Measurements from ENCODE around the gene NR3C2. TPM values are rescaled to one million over a fixed set of nuclear protein-coding genes. Genes with fewer than 3 reads are reported as not detected.
"Not testable (repeated sequence)": the region's sequence is repeated elsewhere in the genome, so short reads cannot be mapped to it uniquely, and the experiment has no call there.

NR3C2 gene
- total and polyA plus RNA-seq, 8 donors = 2.0 to 36.4 (median 16.9) TPM

GRCh38 chr4:148090029-148090428, 352.2 kb downstream of the NR3C2 start:
- 88 to 93% (median 92%) methylated on average over 6 of the region's 6 CpGs for WGBS, 5 donors
- no peak for DNase-seq
- H3K27me3 ChIP-seq = no peaks in the 10 kb centered on the region
- H3K36me3 ChIP-seq = peaks cover 0 to 12% (median 2%) of the 10 kb centered on the region in 4 donors
- no peak overlapping the region for H3K4me3 ChIP-seq
- H3K4me1 ChIP-seq = no peaks in the 10 kb centered on the region
- TF ChIP-seq, protein P1, sequence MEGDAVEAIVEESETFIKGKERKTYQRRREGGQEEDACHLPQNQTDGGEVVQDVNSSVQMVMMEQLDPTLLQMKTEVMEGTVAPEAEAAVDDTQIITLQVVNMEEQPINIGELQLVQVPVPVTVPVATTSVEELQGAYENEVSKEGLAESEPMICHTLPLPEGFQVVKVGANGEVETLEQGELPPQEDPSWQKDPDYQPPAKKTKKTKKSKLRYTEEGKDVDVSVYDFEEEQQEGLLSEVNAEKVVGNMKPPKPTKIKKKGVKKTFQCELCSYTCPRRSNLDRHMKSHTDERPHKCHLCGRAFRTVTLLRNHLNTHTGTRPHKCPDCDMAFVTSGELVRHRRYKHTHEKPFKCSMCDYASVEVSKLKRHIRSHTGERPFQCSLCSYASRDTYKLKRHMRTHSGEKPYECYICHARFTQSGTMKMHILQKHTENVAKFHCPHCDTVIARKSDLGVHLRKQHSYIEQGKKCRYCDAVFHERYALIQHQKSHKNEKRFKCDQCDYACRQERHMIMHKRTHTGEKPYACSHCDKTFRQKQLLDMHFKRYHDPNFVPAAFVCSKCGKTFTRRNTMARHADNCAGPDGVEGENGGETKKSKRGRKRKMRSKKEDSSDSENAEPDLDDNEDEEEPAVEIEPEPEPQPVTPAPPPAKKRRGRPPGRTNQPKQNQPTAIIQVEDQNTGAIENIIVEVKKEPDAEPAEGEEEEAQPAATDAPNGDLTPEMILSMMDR (IDR thresholded peaks at IDR 0.05) = no peak
- TF ChIP-seq EP300 (IDR thresholded peaks at IDR 0.05) = no peak
- TF ChIP-seq POLR2A (IDR thresholded peaks at IDR 0.05) = no peak
- TF ChIP-seq POLR2AphosphoS5 (IDR thresholded peaks at IDR 0.05) = no peak
- no peak overlapping the region for H3K27ac ChIP-seq
- intact Hi-C loops (cut with DNase I; ENCODE audit: low total_unique reads) = no loop called here
- no peaks in the 10 kb centered on the region for H3K9me3 ChIP-seq

GRCh38 chr4:148089624-148090023, 352.6 kb downstream of the NR3C2 start:
- H3K27ac ChIP-seq = no peak overlapping the region
- no peaks in the 10 kb centered on the region for H3K9me3 ChIP-seq
- no peaks in the 10 kb centered on the region for H3K4me1 ChIP-seq
- intact Hi-C loops (cut with DNase I; ENCODE audit: low total_unique reads) = no loop called here
- 90 to 93% (median 93%) methylated on average over 6 of the region's 6 CpGs for WGBS, 5 donors
- H3K36me3 ChIP-seq = peaks cover 0 to 12% (median 2%) of the 10 kb centered on the region in 4 donors
- no peak overlapping the region for H3K4me3 ChIP-seq
- no peaks in the 10 kb centered on the region for H3K27me3 ChIP-seq
- TF ChIP-seq EP300 (IDR thresholded peaks at IDR 0.05) = no peak
- no peak for DNase-seq

DNA sequence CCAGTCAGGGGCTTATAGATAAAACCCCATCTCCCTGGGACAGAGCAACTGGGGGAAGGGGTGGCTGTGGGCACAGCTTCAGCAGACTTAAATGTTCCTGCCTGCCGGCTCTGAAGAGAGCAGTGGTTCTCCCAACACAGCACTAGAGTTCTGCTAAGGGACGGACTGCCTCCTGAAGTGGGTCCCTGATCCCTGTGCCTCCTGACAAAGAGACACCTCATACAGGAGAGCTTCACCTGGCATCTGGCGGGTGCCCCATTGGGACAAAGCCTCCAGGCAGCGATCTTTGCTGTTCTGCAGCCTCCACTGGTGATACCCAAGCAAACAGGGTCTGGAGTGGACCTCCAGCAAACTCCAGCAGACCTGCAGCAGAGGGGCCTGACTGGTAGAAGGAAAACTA, 359.1 kb downstream of the NR3C2 start:
- H3K27me3 ChIP-seq; intact Hi-C loops (cut with DNase I; ENCODE audit: low total_unique reads); H3K9me3 ChIP-seq; H3K4me3 ChIP-seq; H3K4me1 ChIP-seq; H3K27ac ChIP-seq; DNase-seq: not testable (repeated sequence)
- WGBS, 5 donors = 77 to 97% (median 94%) methylated on average over 4 of the region's 4 CpGs
- peaks cover 3 to 37% (median 34%) of the 10 kb centered on the region in 4 donors for H3K36me3 ChIP-seq

DNA sequence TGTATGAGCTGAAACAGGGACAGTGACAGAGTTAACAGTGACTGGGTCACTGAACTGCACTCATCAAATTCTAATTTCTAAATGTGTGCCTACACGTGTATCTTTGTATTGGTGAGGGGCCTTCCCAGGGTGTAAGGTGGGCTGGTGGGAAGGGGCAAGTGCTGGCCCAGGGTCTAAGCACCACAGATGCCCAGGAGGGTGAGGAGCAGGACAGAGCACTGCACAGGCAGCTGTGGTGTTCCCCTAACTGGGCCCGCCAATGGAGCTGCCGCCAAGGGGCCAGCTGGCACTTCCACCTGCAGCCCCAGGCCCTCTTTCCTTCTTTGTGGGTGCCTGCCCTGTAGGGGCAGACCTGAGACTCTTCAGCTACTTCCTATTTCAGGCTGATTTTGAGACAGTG, 360.5 kb downstream of the NR3C2 start:
- Histone ChIP-seq H3K9me3 (no peaks in the 10 kb centered on the region), H3K27me3 (no peaks in the 10 kb centered on the region), H3K4me1 (peaks cover 0 to 12% (median 0%) of the 10 kb centered on the region in 4 donors), H3K4me3 (no peak overlapping the region), H3K27ac (no peak overlapping the region), H3K36me3 (peaks cover 12 to 49% (median 46%) of the 10 kb centered on the region in 4 donors)
- no peak for DNase-seq
- TF ChIP-seq, protein P1 (IDR thresholded peaks at IDR 0.05) = no peak
- no peak for TF ChIP-seq POLR2AphosphoS5 (IDR thresholded peaks at IDR 0.05)
- no peak for TF ChIP-seq EP300 (IDR thresholded peaks at IDR 0.05)
- no peak for TF ChIP-seq POLR2A (IDR thresholded peaks at IDR 0.05)
- intact Hi-C loops (cut with DNase I; ENCODE audit: low total_unique reads) = no loop called here
- WGBS, 5 donors = 93 to 99% (median 96%) methylated on average over 3 of the region's 3 CpGs

- 97 to 99% (median 98%) methylated on average over 12 of the region's 12 CpGs for WGBS, 5 donors
- Histone ChIP-seq H3K36me3 (peaks cover 15 to 53% (median 51%) of the 10 kb centered on the region in 4 donors), H3K27me3 (no peaks in the 10 kb centered on the region), H3K4me1 (peaks cover 0 to 12% (median 0%) of the 10 kb centered on the region in 4 donors), H3K9me3 (no peaks in the 10 kb centered on the region), H3K27ac (no peak overlapping the region), H3K4me3 (no peak overlapping the region)
- intact Hi-C loops (cut with DNase I; ENCODE audit: low total_unique reads) = no loop called here
- no peak for DNase-seq
- TF ChIP-seq POLR2AphosphoS5 (IDR thresholded peaks at IDR 0.05) = no peak
- no peak for TF ChIP-seq POLR2A (IDR thresholded peaks at IDR 0.05)
- TF ChIP-seq, protein P1 (IDR thresholded peaks at IDR 0.05) = no peak
- no peak for TF ChIP-seq EP300 (IDR thresholded peaks at IDR 0.05)
Measured at GRCh38 chr4:148081267-148081666, 360.9 kb downstream of the NR3C2 start.

Data from stomach (tissue), 9 donors.